ENCODE data around the gene SPACA4.

Gene SPACA4

GRCh38 chr19:48632692-48633147 lies 26.2 kb downstream of the SPACA4 start:
- in situ Hi-C loops (cut with MboI; ENCODE audit: low pct_unique_long_range_greater_than_20kb, low sequenced_read_pairs, unreplicated experiment) = loop anchor here (25.0 kb wide), 1 partner anchor 330 kb away; the partner anchor contains the start of genes BAX and FTL
- DNase-seq (ENCODE audit: low spot score) = no peak
- TF ChIP-seq, protein P1, sequence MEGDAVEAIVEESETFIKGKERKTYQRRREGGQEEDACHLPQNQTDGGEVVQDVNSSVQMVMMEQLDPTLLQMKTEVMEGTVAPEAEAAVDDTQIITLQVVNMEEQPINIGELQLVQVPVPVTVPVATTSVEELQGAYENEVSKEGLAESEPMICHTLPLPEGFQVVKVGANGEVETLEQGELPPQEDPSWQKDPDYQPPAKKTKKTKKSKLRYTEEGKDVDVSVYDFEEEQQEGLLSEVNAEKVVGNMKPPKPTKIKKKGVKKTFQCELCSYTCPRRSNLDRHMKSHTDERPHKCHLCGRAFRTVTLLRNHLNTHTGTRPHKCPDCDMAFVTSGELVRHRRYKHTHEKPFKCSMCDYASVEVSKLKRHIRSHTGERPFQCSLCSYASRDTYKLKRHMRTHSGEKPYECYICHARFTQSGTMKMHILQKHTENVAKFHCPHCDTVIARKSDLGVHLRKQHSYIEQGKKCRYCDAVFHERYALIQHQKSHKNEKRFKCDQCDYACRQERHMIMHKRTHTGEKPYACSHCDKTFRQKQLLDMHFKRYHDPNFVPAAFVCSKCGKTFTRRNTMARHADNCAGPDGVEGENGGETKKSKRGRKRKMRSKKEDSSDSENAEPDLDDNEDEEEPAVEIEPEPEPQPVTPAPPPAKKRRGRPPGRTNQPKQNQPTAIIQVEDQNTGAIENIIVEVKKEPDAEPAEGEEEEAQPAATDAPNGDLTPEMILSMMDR (IDR thresholded peaks at IDR 0.05; ENCODE audit: extremely low read depth, insufficient read depth, missing control alignments) = no peak

DNA sequence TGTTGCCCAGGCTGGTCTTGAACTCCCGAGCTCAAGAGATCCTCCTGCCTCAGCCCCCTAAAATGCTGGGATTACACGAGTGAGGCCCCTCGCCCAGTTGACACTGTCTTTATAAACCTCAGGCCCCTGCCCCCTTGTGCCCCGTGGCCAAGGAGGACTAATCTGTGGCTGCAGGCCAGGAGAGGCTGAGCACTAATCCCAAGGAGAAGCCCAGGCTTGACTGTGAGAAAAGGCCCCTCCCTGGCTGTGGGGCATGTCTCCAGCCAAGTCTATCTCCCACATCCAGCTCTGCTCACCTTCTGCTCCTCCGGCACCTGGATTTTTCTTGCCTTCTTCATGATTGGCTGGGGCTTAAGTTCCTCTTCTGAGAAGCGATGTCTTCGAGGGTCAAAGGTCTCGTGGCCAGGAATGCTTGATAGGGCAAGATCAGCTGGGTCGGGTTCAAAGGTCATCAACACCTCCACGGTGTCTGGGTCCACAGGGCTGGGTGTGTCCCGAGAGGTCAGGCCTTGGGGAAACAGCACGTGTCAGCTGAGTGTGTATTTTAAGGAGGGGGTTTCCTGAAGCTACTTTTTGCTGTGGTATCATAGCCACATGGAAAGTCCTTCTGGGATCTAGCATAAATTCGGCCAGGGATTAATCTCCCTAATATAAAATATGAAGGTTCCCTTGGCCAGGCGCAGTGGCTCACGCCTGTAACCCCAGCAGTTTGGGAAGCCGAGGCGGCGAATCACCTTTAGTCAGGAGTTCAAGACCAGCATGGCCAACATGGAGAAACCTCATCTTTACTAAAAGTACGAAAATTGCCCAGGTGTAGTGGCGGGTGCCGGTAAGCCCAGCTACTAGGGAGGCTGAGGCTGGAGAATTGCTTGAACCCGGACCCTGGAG lies 26.9 kb downstream of the SPACA4 start:
- DNase-seq (ENCODE audit: low spot score) = no peak
- in situ Hi-C loops (cut with MboI; ENCODE audit: low pct_unique_long_range_greater_than_20kb, low sequenced_read_pairs, unreplicated experiment) = loop anchor here (25.0 kb wide), 1 partner anchor 329 kb away; the partner anchor contains the start of genes BAX and FTL
- TF ChIP-seq, protein P1 (IDR thresholded peaks at IDR 0.05; ENCODE audit: extremely low read depth, insufficient read depth, missing control alignments) = no peak

- DNase-seq (ENCODE audit: low spot score) = no peak
- in situ Hi-C loops (cut with MboI; ENCODE audit: low pct_unique_long_range_greater_than_20kb, low sequenced_read_pairs, unreplicated experiment) = loop anchor here (25.0 kb wide), 1 partner anchor 328 kb away; the partner anchor contains the start of genes BAX and FTL
- TF ChIP-seq, protein P1 (IDR thresholded peaks at IDR 0.05; ENCODE audit: extremely low read depth, insufficient read depth, missing control alignments) = no peak
These were observed 27.4 kb downstream of the SPACA4 start for GRCh38 chr19:48634036-48634342.

DNA sequence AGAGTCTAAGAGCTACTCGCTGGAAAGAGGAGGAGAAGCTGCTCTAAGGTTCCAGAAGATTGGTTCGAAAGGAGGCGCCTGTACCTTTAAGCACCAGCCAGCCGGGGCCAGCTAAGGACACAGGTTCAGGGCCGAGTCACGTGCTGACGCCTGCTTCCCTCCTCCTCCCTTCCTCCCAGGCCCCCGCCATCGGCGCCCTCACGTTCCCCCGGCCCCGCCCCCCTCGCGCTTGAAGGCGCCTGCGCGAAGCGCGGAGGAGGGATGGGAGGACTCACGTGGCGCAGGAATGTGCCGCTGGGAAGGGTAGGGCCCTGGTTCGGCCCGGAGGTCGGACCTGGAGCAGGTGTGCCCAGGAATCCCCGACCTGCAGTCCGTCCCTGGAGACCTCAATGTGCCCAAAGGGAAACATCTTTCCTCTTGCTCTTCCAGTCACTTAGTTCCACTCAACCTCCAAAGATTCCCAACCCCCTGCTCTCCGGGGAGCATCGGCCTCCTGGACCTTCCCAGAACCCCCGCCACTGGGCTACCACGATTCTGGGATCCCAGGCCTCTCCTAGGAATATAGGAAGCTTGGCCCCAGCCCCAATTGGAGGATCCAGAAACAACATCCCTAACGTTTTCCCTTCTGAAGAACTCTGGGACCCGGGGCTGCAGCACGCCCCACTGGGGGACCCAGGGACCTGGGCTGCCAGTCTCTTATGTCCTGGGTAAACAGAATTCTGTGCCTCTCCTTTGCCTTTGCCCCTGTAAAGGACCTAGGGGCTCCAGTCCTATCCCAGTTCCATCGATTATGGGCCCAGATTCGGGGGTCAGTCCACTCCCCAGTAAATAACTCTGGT lies 28.1 kb downstream of the SPACA4 start:
- peak; percentile 89 for DNase-seq (ENCODE audit: low spot score)
- TF ChIP-seq, protein P1 (IDR thresholded peaks at IDR 0.05; ENCODE audit: extremely low read depth, insufficient read depth, missing control alignments) = no peak
- in situ Hi-C loops (cut with MboI; ENCODE audit: low pct_unique_long_range_greater_than_20kb, low sequenced_read_pairs, unreplicated experiment) = loop anchor here (25.0 kb wide), 1 partner anchor 328 kb away; the partner anchor contains the start of genes BAX and FTL

DNA sequence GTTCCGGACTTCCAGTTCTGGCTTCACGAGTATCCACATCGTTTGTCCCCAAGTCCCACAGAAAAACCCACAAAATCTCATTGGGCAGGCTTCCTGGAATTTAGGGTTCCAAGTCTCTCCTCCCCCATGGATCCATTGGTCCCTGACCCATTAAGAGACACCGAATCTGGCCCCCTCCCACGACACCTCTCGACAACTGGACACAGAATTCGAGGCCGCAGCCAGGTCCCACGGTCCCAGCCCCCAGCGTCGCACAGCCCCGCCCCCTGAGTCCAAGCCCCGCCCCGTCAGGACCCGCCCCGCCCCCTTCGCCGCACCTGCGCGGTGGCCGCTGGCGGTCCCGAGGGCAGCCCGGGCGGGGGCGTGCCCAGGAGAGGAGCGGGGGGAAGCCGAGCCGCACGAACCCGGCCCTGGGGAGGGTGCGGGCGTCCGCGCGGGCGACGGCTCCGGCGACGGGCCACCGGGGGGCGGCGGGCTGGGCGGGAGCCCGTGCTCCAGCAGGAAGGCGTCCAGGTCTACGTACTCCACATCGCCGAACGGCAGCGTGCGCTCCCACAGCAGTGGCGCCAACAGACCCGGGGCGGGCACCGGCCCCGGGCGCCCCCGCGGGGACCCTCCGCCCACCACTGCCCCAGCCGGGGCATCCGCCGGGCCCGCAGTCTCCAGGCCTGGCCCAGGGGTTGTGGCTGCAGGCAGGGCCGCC lies 28.9 kb downstream of the SPACA4 start:
- DNase-seq (ENCODE audit: low spot score) = peak; percentile 93
- in situ Hi-C loops (cut with MboI; ENCODE audit: low pct_unique_long_range_greater_than_20kb, low sequenced_read_pairs, unreplicated experiment) = loop anchor here (25.0 kb wide), 1 partner anchor 327 kb away; the partner anchor contains the start of genes BAX and FTL
- TF ChIP-seq, protein P1 (IDR thresholded peaks at IDR 0.05; ENCODE audit: extremely low read depth, insufficient read depth, missing control alignments) = no peak
